GM19238 (cell line): ENCODE results near the gene KIF1A.

Experiments
- DNase-seq: peaks from one replicate; pipeline ENCODE4 v3.0.0; 2011; ENCODE audit warnings: low spot score; ENCODE audit not compliant: insufficient read length

KIF1A gene, protein sequence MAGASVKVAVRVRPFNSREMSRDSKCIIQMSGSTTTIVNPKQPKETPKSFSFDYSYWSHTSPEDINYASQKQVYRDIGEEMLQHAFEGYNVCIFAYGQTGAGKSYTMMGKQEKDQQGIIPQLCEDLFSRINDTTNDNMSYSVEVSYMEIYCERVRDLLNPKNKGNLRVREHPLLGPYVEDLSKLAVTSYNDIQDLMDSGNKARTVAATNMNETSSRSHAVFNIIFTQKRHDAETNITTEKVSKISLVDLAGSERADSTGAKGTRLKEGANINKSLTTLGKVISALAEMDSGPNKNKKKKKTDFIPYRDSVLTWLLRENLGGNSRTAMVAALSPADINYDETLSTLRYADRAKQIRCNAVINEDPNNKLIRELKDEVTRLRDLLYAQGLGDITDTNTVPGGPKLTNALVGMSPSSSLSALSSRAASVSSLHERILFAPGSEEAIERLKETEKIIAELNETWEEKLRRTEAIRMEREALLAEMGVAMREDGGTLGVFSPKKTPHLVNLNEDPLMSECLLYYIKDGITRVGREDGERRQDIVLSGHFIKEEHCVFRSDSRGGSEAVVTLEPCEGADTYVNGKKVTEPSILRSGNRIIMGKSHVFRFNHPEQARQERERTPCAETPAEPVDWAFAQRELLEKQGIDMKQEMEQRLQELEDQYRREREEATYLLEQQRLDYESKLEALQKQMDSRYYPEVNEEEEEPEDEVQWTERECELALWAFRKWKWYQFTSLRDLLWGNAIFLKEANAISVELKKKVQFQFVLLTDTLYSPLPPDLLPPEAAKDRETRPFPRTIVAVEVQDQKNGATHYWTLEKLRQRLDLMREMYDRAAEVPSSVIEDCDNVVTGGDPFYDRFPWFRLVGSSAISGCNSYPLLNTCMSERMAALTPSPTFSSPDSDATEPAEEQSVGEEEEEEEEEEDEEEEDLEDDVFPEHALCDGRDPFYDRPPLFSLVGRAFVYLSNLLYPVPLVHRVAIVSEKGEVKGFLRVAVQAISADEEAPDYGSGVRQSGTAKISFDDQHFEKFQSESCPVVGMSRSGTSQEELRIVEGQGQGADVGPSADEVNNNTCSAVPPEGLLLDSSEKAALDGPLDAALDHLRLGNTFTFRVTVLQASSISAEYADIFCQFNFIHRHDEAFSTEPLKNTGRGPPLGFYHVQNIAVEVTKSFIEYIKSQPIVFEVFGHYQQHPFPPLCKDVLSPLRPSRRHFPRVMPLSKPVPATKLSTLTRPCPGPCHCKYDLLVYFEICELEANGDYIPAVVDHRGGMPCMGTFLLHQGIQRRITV (N-terminal part only)

DNA sequence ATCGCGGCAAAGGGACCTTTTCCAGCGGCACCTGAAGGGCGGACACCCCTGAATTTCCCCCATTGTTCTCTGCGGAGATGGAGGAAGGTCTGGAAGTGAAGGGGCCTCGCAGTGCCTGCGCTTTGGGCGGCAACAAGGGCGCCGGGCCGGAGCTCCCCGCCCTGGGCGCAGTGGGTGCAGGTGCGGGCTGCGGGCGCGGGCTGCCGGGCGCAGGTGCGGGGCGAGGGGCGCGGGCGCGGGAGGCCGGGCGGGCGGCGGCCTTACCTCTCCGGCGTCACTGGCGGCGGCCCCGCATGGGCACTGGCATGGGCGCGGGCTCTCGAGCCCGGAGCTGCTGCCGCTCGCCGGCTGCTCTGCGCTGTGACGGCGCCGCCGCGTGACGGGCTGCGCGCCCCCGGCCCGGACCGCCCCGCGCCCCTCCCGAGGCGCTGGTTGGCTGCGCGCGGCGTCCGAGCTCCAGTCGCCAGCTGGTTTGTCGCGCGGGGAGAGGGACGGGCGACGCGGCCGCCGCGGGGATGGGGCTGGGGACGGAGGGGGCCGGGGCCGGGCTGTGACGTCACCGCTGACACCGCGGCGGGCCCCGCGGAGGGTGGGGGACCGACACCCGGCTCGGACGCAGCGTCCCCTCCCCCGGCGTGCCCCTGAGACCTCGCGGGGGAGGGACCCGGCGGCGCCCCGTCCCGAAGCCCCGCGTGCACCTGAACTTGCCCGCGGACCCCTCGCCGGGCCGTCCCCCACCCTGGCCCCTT is at the start of gene KIF1A:
Gene KIF1A, minus strand, starts transcription at position 362 of the 749 bp plus-strand sequence. CDS start 22,467 bp downstream, outside the sequence.
- no peak for DNase-seq

DNA sequence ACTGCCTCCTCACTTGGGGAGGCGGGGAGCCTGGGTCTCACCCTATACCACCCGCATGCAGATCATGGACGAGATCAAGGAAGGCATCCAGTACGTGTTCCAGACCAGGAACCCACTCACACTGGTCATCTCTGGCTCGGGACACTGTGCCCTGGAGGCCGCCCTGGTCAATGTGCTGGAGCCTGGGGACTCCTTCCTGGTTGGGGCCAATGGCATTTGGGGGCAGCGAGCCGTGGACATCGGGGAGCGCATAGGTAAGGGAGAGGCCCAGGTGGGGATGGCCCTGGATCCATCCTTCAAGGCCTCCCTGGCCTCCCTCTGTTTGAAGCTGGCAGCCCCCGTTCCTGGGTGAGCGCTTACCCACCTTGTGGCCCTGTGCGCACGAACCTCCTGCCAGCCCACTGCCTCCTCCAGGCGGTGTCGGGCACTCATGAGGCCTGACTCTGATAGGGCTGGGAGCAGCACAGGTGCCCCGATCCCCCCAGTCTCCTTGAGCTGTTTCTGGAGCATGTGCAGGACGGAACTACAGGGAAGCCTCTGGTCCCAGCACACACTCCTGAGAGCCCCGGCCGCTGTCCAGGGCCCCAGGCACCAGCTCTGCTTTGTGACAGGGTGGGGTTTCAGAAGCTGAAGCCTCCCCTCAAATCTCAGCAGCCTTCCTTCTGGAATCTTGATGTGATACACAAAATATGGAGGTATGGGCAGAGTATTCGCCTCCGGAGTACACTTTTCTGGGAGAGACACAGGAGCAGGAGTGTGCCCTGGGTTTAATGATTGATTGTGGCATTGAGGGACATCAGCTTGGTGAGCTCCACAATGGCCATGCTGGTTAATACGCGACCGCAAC is 49.3 kb upstream of the KIF1A start:
- no peak for DNase-seq

DNA sequence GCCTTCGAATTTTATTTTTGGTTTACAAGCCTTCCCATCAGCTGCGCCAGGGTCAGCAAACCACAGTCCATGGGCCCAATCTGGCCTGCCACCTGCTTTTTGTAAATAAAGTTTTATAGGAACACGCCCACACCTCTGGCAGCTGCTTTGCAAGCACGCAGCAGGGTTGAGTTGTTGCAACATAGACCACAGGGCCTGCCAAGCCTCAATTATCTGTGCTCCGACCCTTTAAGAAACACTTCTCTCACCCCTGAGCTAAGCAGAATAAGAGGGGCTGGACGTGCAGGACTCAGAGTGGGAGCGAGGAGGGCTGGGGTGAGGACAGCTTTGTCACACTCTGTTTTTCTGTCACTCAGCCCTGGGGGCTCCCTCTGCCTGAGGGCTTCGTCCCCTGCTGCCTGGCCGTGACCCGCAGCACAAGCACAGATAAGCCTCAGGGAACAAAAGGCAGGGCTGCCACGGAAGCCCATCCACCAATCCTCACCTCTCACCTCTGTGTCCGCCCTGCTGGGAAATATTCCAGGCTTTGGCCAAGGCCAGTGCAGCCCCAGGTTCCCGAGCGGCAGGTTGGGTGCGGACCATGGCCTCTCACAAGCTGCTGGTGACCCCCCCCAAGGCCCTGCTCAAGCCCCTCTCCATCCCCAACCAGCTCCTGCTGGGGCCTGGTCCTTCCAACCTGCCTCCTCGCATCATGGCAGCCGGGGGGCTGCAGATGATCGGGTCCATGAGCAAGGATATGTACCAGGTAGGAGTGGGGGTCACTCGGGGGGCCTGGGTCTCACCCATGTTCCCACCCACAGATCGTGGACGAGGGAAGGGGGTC is 48.5 kb upstream of the KIF1A start, which contains the start of gene AGXT:
Gene AGXT, plus strand, starts transcription at position 539 of the 823 bp plus-strand sequence. Its CDS starts 42 bp downstream, at position 581.
- no peak for DNase-seq

DNA sequence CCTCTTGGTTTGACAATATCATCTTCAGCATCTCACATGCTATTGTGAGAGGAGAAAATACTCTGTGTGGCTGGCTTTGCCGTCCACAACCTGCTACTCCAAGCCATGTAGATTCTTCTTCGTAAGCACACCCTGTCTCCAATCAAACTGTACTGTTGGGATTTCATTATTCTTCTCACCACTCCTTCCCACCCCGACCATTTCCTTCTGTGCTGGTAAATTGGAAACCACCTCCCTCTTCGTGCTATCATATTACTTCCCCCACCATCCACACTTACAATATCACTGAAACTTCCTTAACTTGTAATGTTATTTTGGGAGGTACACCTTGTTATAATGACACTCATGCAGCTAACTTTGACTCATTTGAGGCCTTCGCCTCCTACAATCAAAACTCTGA is 45.4 kb upstream of the KIF1A start:
- DNase-seq, result no peak

DNA sequence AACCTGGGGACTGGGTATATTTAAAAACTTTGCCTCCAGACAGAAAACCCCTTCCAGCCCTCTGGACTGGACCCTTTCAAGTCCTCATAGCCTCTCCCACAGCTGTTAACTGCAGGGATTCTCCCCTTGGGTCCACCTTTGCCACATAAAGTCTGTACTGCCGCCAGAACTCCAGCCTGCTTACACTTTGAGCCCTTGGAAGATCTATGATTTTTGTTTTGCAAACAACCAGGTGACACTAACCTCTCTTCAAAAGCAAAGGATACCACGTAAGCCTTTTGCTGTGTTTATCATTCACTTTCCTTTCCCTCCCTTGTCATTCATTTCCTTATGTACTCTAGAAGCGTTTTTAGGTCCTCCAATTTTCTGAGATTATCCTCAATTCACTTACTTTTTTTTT is 44.5 kb upstream of the KIF1A start:
- no peak for DNase-seq

DNA sequence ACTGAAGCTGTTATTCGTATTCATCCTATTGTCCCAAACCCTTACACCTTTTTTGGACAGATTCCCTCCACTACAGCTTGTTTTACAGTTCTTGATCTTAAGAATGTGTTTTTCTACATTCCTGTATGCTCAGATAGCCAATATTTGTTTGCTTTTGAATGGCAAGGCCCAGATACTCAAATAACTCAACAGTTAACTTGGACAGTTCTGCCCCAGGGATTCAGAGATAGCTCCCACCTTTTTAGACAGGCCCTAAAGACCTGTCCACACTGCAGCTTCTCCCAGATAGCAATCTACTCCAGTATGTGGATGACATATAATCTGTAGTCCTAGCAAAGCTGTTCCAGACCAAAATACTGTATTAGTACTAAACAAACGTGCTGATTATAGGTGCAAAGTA is 41.5 kb upstream of the KIF1A start:
- DNase-seq, result no peak

DNA sequence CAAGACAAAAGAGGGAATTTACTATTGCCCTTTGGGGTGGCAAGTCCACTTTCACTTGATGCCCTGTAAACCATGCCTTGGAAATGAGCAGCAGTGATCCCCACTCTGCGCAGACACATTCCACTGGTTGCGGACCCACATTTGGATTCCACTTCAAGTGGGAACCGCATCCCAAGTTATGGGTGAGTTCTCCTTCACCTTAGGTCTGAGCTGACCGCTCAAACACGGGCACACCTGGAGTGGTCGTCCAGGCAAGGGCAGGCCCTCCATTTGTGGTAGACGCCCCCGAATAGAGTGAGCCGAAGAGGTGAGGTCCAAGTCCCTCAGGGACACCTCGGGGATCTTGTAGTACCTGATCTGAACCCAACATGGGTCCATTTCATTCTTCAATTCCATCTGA is 38.9 kb upstream of the KIF1A start:
- no peak for DNase-seq

DNA sequence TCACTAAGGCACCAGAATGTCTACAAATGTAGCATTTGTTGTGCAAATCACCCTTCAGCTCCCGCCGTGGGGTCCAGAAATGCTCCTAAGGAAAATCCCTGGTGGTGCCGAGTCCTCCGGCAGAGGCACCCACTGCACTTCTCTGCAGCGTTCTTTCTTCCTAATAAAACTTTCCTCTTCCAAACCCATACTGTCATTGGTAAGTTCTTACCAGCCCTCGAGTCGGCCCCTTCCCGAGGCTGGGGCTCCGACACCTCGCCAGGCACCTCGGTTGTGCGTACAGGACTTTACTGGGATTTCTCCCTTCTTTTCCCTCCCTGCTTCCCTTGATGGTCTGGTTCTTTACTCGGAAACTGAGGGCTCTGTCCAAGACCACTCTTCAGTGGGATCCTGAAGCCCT is 38.3 kb upstream of the KIF1A start:
- no peak for DNase-seq

DNA sequence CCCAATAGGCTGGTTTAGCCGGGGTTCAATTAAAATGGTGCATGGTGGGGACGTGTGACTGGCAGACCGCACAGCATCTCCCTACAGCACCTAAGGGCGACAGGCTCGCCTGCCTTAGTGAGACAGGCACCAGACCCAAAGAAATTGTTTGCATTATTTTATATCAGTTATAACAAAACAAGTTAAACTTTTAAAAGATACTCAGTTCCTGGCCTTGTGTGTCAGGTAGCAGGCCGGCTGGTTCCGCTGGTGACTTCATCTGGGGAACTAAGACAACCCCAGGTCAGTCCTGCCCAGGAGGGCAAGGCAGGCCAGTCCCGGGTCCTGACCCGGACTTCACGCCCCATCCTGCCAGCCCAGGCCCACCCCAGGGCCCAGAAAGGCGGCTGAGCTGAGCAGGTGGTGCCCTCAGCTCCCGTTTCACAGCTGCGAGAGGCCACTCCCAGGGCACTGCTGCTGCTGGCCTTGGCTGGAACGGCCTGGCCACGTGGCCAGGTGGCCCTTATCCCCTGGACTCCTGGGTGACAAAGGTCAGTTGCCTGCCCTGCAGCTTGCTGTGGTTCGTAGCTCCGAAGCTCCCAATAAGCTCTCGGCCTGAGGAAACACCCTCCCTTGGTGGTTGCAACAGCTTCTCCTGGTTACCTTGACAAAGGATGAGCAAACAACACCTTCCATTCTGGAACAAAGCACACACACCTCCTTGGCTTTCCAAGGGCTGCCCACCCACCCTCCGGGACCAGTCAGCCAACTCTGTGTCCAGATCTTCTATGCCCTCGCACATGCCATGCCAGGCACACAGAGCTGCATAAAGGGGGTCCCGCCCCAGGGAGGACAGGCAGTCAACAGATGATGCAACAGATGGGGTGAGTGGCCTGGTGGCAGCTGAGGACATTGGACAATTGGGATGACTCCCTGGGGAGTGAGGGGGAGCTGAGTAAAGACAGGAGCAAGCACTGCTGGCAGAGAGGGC is 37.3 kb upstream of the KIF1A start:
- DNase-seq, result no peak

DNA sequence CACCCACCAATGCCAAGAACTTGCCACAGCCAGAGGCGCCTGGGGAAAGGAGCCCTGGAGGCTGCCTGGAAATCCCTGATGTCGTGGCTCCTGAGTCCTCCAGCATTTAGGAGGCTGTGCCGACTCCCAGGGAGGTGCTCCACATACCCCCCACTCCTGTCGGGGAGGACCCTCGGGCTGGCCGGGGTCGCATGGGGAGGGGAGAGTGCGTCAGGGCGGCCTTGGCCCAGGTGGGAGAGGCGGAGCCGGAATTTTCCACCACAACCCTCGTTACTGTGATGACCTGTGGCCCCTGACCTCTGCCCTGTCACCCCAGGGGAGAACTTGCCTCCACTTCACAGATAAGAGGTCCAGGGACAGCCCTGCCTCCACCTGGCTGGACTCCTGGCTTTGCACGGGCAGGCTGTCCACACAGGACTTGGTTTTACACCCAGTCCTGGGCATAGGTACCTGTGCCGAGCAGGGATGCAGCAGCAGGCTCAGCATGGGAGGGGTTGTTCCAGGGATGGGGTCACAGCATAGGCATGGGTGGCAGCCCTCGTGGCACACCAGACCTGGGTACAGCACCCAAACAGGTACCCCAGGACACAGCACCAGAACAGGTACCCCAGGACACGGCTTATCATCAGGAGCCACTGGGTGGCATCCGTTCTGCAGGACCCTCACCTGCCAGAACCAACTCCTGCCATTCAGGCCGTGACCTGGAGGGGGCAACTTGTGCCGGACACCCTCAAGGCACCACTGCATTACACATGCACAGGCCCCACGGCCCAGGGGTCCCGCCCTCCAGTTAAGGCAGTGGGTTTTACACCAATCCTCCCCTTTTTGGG is 36.3 kb upstream of the KIF1A start:
- no peak for DNase-seq

DNA sequence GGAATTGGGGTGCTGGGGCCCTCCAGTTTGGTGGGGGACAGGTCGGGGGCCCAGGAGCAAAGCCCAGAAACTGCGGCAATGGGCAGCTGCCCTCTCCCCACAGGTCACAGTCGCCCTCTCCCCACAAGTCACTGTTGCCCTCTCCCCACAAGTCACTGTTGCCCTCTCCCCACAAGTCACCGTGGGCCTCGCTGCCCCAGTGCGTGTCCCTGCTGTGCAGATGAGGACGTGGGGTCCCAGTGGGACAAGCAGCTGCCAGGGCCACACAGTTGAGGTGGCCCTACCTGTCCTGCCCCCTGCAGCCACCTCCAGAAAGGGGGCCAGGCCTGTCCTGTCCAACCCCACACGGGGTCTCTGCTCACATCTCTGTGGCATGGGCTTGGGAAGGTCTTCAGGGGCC is 35.7 kb upstream of the KIF1A start:
- DNase-seq, result no peak

DNA sequence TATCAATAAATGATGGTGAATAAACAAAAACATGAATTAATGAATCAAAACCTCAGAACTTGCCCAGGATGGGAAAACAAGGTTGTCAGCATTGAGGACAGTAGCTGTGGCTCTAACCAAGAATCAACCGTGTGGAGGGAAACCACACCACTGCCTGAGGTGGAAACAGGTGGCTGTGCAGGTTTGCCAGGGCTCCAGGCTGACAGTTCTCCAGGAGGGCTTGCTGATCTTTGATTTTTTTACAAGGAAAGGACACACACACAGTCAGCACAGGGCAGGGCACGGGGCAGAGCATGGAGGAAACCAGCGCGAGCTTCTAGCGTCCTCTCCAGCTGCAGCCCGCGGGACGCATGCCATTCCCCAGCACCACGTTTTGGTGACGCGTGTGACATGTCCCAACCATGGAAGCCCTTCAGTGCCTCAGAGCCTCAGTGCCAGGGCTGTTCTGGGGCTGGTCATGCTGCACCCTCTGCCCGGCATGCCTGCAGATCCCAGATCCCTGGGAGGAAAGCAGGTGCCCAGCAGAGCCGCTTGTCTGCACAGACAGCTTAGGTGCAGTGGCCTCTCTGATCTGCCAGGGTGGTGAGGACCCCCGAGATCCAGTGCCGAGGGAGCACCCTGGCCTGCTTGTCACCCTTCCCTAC is 32.8 kb upstream of the KIF1A start:
- no peak for DNase-seq

DNA sequence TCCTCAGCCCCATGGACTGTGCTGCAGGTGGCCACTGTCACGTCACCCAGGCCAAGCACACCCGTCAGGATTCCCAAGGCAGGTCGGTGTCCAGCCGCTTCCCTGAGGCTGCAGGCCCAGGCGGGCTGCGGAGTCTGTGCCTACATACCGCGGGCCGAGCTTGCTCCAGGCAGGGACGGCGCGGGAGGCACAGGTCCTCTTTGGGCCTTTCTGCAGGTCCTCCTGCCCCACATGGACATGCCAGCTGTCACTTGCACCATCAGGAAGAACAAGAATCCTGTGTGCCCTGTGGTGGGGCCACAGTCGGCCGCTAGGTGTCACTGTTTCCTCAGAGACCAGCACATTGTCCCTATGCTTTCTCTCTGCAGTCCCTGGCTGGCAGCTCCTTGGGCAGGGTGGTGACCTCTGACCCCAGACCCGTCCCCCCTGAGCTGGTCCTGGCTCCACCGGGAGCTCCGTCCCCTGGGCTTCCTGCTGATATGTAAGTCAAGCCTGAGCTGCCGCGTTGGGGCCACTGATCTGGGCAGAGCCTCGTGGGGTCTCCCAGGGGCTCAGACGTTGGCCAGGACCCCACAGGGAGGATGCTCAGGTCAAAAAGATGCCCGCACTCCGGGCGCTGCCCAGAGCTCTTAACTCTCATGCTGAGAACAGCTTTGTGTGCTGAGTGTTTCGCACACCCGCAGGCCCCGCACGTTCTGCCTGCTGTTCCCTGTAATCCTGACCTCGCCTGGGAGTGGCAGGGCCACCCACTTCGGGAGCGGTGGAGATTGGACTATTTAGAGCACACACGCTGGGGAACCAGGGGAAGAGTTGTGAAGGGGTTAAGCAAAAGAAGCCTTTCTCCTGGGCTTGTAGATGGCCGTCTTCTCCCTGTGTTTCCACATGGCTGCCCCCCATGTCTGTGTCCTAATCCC is 31.3 kb upstream of the KIF1A start:
- DNase-seq, result peak; percentile 76

DNA sequence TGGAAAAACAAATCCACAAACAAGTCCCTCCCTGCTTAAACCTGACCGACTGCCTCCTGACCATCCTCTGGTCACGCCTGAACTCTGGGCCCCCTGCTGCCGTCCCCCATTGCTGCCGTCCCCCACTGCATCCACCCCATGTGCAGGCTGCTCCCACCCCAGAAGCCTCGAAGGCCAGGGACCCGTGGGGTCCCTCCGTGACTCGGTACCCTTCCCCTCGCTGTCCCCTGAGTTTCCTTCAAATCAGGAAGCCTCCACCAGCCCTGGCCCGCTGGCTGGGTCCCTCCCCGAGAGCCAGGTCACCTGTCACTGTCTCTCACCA is 30.7 kb upstream of the KIF1A start:
- DNase-seq, result no peak

DNA sequence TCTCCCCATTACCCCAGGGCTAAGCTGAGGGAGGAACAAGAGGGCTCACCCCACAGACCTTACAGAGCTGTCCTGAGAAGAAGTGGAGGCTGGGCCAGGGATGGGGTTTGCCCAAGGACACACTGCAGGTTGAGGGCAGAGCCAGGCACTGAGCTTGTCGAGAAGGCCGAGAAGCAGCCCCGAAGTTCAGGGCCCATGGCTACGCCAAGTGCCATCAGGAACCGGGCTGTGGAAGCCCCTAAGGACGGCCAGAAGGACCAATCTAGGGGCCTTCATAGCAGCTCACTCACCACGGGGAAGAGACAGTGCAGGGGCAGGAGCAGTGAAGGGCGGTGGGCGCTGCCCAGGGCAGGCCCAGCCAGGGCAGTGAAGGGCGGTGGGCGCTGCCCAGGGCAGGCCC is 30.0 kb upstream of the KIF1A start:
- no peak for DNase-seq
